Smooth muscle cell (in vitro differentiated cells): ENCODE data around the gene MN1. TPM values are rescaled to one million over a fixed set of nuclear protein-coding genes. Genes with fewer than 3 reads are reported as not detected.

Experiments used
- DNase-seq: peaks from one replicate; lab custom pipeline; 2025; ENCODE audit not compliant: unreplicated experiment; lab: John Stamatoyannopoulos, UW
- H2AFZ ChIP-seq: fragments of 200-600 bp; sonication (generic); 2 replicates; pipeline ENCODE4 v1.6.0; 2016; ENCODE audit warnings: antibody characterized with exemption, low read depth, mild to moderate bottlenecking
- H3F3A ChIP-seq: fragments of 200-600 bp; sonication (generic); 2 replicates; pipeline ENCODE4 v1.6.0; 2017; ENCODE audit warnings: antibody characterized with exemption, low read depth
- H3K27ac ChIP-seq: fragments of 200-600 bp; sonication (generic); 2 replicates; pipeline ENCODE4 v1.5.1; 2016; ENCODE audit warnings: low read depth, mild to moderate bottlenecking
- H3K27me3 ChIP-seq: fragments of 200-600 bp; sonication (generic); 2 replicates; pipeline ENCODE4 v1.6.1; 2016; ENCODE audit warnings: low read depth, mild to moderate bottlenecking
- H3K36me3 ChIP-seq: fragments of 200-600 bp; sonication (generic); 2 replicates; pipeline ENCODE4 v1.5.1; 2016; ENCODE audit warnings: low read depth
- H3K4me1 ChIP-seq: fragments of 200-600 bp; sonication (generic); 2 replicates; pipeline ENCODE4 v1.5.1; 2016; ENCODE audit warnings: low read depth
- H3K4me2 ChIP-seq: fragments of 200-600 bp; sonication (generic); 2 replicates; pipeline ENCODE4 v1.6.0; 2016; ENCODE audit warnings: mild to moderate bottlenecking
- H3K4me3 ChIP-seq: fragments of 200-600 bp; sonication (generic); 2 replicates; pipeline ENCODE4 v1.5.1; 2016; ENCODE audit warnings: mild to moderate bottlenecking
- H3K79me2 ChIP-seq: fragments of 200-600 bp; sonication (generic); 2 replicates; pipeline ENCODE4 v1.6.0; 2016; ENCODE audit warnings: low read depth, mild to moderate bottlenecking
- H3K9ac ChIP-seq: fragments of 200-600 bp; sonication (generic); 2 replicates; pipeline ENCODE4 v1.6.0; 2016; ENCODE audit warnings: low read depth
- H3K9me3 ChIP-seq: fragments of 200-600 bp; sonication (generic); replicated peaks from 2 replicates; pipeline ENCODE4 v1.5.1; 2016; ENCODE audit warnings: low read depth
- H4K20me1 ChIP-seq: fragments of 200-600 bp; sonication (generic); 2 replicates; pipeline ENCODE4 v1.6.0; 2016; ENCODE audit warnings: low read depth
- CTCF ChIP-seq: fragments of 200-600 bp; sonication (generic); IDR thresholded peaks from 2 replicates; pipeline ENCODE4 v1.5.1; 2017; ENCODE audit warnings: borderline replicate concordance, mild to moderate bottlenecking, antibody characterized with exemption; ENCODE audit not compliant: insufficient read depth, poor library complexity, severe bottlenecking
- WGBS: methylation state at CpG from one replicate; pipeline ENCODE4 v1.1.7; 2016; ENCODE audit warnings: low lambda C conversion rate; 5-methylcytosine and 5-hydroxymethylcytosine counted together
- polyA plus RNA-seq: library from polyadenylated mRNA; unstranded; fragments of >200 nt; fragmentation: Nextera tagmentation; extraction: Ambion mirVana; gene quantifications from 2 replicates; pipeline ENCODE4 v1.2.1, GENCODE V29; 2016
- total RNA-seq: library from RNA; depleted of rRNA; stranded (reverse); fragments of >200 nt; gene quantifications from 2 replicates; pipeline ENCODE4 v1.2.3, GENCODE V29; 2014

The MN1 gene
- total and polyA plus RNA-seq, 2 experiments from 2014 or later = 0.98 to 3.3 TPM

GRCh38 chr22:27718186-27719035 is 83.1 kb downstream of the MN1 start:
- H3K79me2 ChIP-seq = no peaks in the 10 kb centered on the region
- DNase-seq = peak; percentile 32
- peak overlapping the region; percentile 28 for H2AFZ ChIP-seq
- peak overlapping the region; percentile 72 for H3K9ac ChIP-seq
- no peaks in the 10 kb centered on the region for H3F3A ChIP-seq
- no peak for TF ChIP-seq CTCF
- H3K9me3 ChIP-seq = no peaks in the 10 kb centered on the region
- H4K20me1 ChIP-seq = no peaks in the 10 kb centered on the region
- H3K27ac ChIP-seq = peak overlapping the region; percentile 80
- no peak overlapping the region for H3K4me3 ChIP-seq
- no peaks in the 10 kb centered on the region for H3K27me3 ChIP-seq
- peak overlapping the region; percentile 66 for H3K4me2 ChIP-seq
- H3K36me3 ChIP-seq = no peaks in the 10 kb centered on the region
- WGBS = 20% methylated on average over 10 of the region's 10 CpGs
- peaks cover 4% of the 10 kb centered on the region for H3K4me1 ChIP-seq

GRCh38 chr22:27717094-27717493 is 84.5 kb downstream of the MN1 start:
- Histone ChIP-seq H3K27ac (no peak overlapping the region), H3K36me3 (no peaks in the 10 kb centered on the region), H3K4me2 (no peak overlapping the region), H3F3A (no peaks in the 10 kb centered on the region), H2AFZ (no peak overlapping the region), H4K20me1 (no peaks in the 10 kb centered on the region), H3K27me3 (no peaks in the 10 kb centered on the region), H3K4me3 (no peak overlapping the region), H3K79me2 (no peaks in the 10 kb centered on the region), H3K4me1 (peaks cover 4% of the 10 kb centered on the region), H3K9ac (no peak overlapping the region), H3K9me3 (no peaks in the 10 kb centered on the region)
- WGBS = 85% methylated on average over 9 of the region's 9 CpGs
- TF ChIP-seq CTCF = no peak
- DNase-seq = no peak

GRCh38 chr22:27716074-27716473 is 85.5 kb downstream of the MN1 start:
- Histone ChIP-seq H4K20me1 (no peaks in the 10 kb centered on the region), H3F3A (no peaks in the 10 kb centered on the region), H3K4me1 (peaks cover 4% of the 10 kb centered on the region), H2AFZ (no peak overlapping the region), H3K9ac (no peak overlapping the region), H3K4me2 (no peak overlapping the region), H3K4me3 (no peak overlapping the region), H3K79me2 (no peaks in the 10 kb centered on the region), H3K36me3 (no peaks in the 10 kb centered on the region), H3K9me3 (no peaks in the 10 kb centered on the region), H3K27me3 (no peaks in the 10 kb centered on the region), H3K27ac (no peak overlapping the region)
- no peak for DNase-seq
- WGBS = 100% methylated on average over 1 of the region's 1 CpG
- no peak for TF ChIP-seq CTCF

GRCh38 chr22:27715106-27715505 is 86.5 kb downstream of the MN1 start:
- H3K9ac ChIP-seq = no peak overlapping the region
- no peaks in the 10 kb centered on the region for H3K79me2 ChIP-seq
- peaks cover 4% of the 10 kb centered on the region for H3K4me1 ChIP-seq
- no peaks in the 10 kb centered on the region for H4K20me1 ChIP-seq
- H2AFZ ChIP-seq = no peak overlapping the region
- no peak overlapping the region for H3K4me3 ChIP-seq
- H3K36me3 ChIP-seq = no peaks in the 10 kb centered on the region
- no peaks in the 10 kb centered on the region for H3F3A ChIP-seq
- no peak overlapping the region for H3K27ac ChIP-seq
- no peaks in the 10 kb centered on the region for H3K9me3 ChIP-seq
- no peak for TF ChIP-seq CTCF
- H3K27me3 ChIP-seq = no peaks in the 10 kb centered on the region
- DNase-seq = no peak
- 93% methylated on average over 10 of the region's 10 CpGs for WGBS
- H3K4me2 ChIP-seq = no peak overlapping the region
